BLaER1 (cell line): ENCODE measurements around the gene EHMT2.
A peak's percentile ranks its signal among the peaks of the same experiment; 100 is the strongest.
"Not testable (repeated sequence)": the region's sequence is repeated elsewhere in the genome, so short reads cannot be mapped to it uniquely, and the experiment has no call there.

ENCODE experiments used
- H3K27ac ChIP-seq: shearing (Covaris generic); formaldehyde crosslinking; 2 replicates; pipeline ENCODE4 v1.8.1; 2022
- H3K27me3 ChIP-seq: shearing (Covaris generic); formaldehyde crosslinking; 2 replicates; pipeline ENCODE4 v1.8.1; 2022
- H3K36me3 ChIP-seq: shearing (Covaris generic); formaldehyde crosslinking; 2 replicates; pipeline ENCODE4 v1.8.1; 2022
- H3K4me1 ChIP-seq: shearing (Covaris generic); formaldehyde crosslinking; 2 replicates; pipeline ENCODE4 v1.8.1; 2022
- H3K4me2 ChIP-seq: shearing (Covaris generic); formaldehyde crosslinking; 2 replicates; pipeline ENCODE4 v1.8.1; 2022
- H3K4me3 ChIP-seq: shearing (Covaris generic); formaldehyde crosslinking; 2 replicates; pipeline ENCODE4 v1.8.1; 2022
- H3K9ac ChIP-seq: shearing (Covaris generic); formaldehyde crosslinking; 2 replicates; pipeline ENCODE4 v1.8.1; 2022
- H3K9me3 ChIP-seq: shearing (Covaris generic); formaldehyde crosslinking; 2 replicates; pipeline ENCODE4 v1.8.1; 2022
- H4K20me1 ChIP-seq: shearing (Covaris generic); formaldehyde crosslinking; 2 replicates; pipeline ENCODE4 v1.8.1; 2022
- Cebpa-rat ChIP-seq: shearing (Covaris generic); IDR thresholded peaks from 2 replicates; pipeline ENCODE4 v1.8.1; 2022

The EHMT2 gene

DNA sequence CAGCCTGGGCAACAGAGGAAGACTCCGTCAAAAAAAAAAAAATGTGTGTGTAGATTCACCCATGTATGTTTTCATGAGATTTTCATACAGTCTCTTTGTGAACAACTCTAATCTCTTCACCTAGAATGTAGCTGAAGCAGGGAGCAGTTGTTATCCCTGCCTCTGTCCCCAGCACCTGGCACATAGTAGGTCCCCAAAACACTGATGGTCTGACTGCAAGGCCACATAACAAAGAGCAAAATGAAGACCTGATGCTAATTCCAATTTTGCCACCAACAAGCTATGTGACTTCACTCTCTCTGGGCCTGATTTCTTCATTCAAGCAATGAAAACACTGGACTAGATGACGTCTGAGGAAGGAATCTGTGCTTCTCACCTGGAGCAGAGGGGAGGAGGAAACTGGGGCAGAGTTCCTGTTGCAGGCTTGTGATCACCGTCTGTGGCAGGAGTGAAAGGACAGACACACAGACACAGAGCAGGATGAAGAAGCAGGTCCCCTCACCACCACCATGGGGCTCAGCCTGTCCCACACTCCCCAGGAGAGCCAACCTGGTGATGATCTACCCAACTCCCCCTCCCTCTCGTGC, 23.3 kb downstream of the EHMT2 start:
- Histone ChIP-seq H3K9me3 (no peaks in the 10 kb centered on the region), H3K9ac (no peak overlapping the region), H3K4me1 (peaks cover 34% of the 10 kb centered on the region), H3K4me3 (no peak overlapping the region), H3K27ac (no peak overlapping the region), H3K27me3 (no peaks in the 10 kb centered on the region), H4K20me1 (no peaks in the 10 kb centered on the region), H3K36me3 (peaks cover 2% of the 10 kb centered on the region; the same call in 1 of the 2 replicates), H3K4me2 (no peak overlapping the region)
- TF ChIP-seq Cebpa-rat = no peak

DNA sequence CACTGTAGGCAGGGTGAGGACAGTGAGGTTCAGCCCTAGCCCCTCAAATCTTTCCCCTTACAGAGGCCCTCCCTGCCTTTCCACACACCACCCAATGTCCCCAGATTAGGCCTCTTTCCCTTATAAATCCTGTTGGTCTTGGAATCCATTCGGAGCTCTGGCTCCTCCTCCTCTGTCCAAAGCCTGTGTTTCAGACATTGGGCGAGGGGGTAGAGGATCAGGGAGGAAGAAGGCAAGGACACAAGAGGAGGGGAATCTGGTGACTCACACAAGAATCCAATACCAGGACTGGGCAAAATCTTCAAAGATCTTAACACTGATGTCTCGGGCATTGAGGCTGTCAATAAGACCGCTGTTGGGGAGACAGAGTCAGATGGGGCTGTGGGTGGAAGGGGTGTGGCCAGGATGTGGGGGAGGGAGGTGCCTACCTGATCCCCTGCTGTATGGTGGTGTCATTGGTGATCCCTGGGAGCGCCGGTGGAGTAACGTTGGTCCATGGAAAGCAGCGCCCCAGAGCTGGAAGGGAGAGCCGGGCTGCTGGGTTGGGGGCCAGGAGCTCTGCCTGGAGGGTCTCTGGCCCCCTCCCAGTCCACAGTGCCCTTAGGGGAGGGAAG, 26.3 kb downstream of the EHMT2 start:
- Histone ChIP-seq H3K4me3 (no peak overlapping the region), H3K36me3 (no peaks in the 10 kb centered on the region), H3K4me1 (peaks cover 44% of the 10 kb centered on the region), H3K27me3 (no peaks in the 10 kb centered on the region), H4K20me1 (no peaks in the 10 kb centered on the region), H3K9me3 (no peaks in the 10 kb centered on the region), H3K9ac (no peak overlapping the region), H3K4me2 (peak overlapping the region; percentile 60), H3K27ac (peak overlapping the region; percentile 19; the same call in 1 of the 2 replicates)
- TF ChIP-seq Cebpa-rat = no peak

DNA sequence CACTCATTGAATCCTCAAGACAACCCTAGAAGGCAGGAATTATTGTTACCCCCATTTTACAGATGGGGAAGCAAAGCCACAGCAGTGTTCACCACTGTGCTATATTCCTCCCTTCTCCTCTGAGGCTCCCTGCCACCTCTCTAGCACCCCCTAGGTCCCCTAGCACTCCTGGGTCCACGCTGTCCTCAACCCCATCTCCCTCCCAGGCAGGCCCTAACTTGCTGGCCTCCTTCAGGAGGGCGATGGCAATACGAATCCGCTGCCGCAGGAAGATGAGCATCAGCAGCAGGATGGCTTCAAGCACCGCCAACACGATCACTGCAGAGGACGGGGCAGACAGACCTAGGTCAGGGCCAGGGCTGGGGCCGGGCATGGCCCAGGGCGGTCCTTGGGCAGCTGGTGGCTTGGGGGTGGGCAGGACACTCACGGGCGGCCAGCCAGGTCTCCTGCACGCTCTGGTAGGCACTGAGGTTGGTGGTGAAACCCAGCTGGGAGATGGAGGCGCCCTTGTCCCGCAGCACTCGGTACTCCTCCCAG, 27.0 kb downstream of the EHMT2 start:
- H3K4me1 ChIP-seq = peaks cover 51% of the 10 kb centered on the region
- H3K4me2 ChIP-seq = peak overlapping the region; percentile 60
- TF ChIP-seq Cebpa-rat = no peak
- H3K27me3 ChIP-seq = no peaks in the 10 kb centered on the region
- H3K9ac ChIP-seq = no peak overlapping the region
- no peaks in the 10 kb centered on the region for H3K36me3 ChIP-seq
- H3K4me3 ChIP-seq = no peak overlapping the region
- peak overlapping the region; percentile 19; the same call in 1 of the 2 replicates for H3K27ac ChIP-seq
- H3K9me3 ChIP-seq = no peaks in the 10 kb centered on the region
- no peaks in the 10 kb centered on the region for H4K20me1 ChIP-seq

DNA sequence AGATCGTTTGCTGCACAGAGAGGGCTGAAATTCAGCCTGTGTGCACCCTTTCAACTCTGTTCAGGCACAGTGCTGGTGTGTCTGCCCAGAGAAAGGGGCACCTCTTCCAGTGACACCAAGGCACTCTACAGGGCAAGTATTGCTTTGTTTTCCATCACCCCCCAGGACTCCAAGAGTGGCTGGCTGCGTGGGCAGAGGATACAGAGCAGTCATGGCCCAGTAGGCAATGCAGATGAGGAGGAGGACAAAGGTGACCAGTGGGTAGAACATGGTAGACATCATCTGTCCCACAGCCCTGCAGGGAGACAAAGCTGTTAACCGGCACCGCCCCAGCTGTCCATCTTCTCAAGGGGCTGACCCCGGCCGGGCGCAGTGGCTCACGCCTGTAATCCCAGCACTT, 28.2 kb downstream of the EHMT2 start:
- no peak for TF ChIP-seq Cebpa-rat
- Histone ChIP-seq H3K36me3 (no peaks in the 10 kb centered on the region), H3K27me3 (no peaks in the 10 kb centered on the region), H3K9me3 (no peaks in the 10 kb centered on the region), H3K4me3 (no peak overlapping the region), H3K4me1 (peaks cover 54% of the 10 kb centered on the region), H3K9ac (no peak overlapping the region), H3K4me2 (peak overlapping the region; percentile 60), H3K27ac (no peak overlapping the region), H4K20me1 (no peaks in the 10 kb centered on the region)

DNA sequence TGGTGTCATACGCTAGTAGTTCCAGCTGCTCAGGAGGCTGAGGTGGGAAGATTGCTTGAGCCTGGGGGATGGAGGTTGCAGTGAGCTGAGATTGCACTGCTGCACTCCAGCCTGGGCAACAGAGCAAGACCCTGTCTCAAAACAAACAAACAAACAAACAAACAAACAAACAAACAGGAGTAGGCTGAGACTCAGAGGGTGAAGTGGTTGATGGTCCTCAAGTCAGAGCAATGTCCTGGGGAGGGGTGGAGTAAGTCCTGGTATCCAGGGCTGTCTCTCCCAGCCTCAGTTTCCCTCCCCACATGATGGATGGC, 28.9 kb downstream of the EHMT2 start:
- not testable (repeated sequence) for H3K36me3 ChIP-seq, H4K20me1 ChIP-seq, H3K9me3 ChIP-seq, H3K27me3 ChIP-seq, H3K9ac ChIP-seq, H3K27ac ChIP-seq, H3K4me3 ChIP-seq
- Histone ChIP-seq H3K4me1 (peaks cover 53% of the 10 kb centered on the region), H3K4me2 (peak overlapping the region; percentile 60; the same call in 1 of the 2 replicates)

DNA sequence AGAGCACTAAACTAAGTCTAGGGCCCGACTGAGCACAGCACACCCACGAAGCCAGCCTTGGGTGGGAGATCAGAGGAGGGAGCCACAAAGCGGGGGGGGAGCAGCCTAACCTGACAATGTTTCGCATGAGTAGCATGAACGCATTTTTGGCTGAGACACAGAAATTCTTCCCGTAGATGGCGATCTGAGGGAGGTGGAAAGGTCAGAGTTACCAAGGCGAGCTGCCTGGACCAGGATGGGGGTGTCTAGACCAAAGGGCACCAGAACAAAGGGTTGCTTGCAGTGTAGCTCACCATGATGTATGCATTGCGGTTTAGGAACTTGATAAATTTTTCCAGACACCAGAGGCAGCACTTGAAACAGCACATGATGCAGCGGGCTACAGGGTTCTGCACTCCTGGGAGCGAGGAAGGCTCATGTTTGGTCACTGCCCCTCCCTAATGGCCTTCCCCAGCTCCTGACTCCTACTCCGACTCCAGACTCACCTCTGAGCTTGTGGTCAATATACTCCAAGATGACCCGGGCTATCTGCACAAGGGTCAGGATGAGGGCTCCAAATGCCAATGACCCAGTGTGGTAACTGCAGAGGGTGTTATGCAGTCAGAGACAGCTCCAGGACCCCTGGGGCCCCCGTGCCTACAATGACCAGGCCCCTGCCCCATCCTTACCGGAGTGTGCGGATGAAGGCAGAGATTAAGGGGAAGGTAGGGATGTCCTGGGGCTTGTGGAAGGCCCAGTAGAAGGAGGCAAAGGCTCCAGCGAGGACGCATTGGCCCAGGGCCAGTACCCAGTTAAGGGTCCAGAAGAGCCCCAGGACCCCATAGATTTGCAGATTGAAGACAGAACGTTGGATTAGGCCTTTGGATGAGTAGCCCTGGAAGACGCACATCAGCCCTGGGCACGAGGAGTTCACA, 32.0 kb downstream of the EHMT2 start:
- Histone ChIP-seq H3K36me3 (peaks cover 3% of the 10 kb centered on the region; the same call in 1 of the 2 replicates), H3K27ac (0 out of 2 replicates have a peak overlapping the region, but pooled peaks have one; percentile 84), H3K4me2 (peak overlapping the region; percentile 92)

DNA sequence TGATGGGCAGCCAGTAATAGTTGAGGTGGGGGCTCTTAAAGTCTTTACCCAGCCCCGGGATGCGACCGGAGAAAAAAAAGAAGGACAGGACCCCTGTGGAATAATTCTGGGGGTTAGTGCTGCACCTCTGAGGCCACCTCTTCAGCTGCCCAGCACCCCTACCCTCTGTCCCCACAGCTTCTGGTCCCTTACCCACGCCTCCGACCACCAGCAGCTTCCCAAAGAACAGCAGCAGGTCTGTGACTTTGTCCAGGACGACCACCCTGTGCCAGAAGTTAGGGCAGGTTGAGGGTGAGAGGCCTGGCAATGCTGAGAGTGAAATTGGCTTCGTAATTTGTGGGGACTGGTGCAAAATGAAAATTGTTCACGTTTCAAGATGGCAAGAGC, 32.7 kb downstream of the EHMT2 start:
- peak overlapping the region; percentile 82 for H3K9ac ChIP-seq
- no peak for TF ChIP-seq Cebpa-rat
- no peaks in the 10 kb centered on the region for H3K9me3 ChIP-seq
- peaks cover 10% of the 10 kb centered on the region for H3K36me3 ChIP-seq
- peak overlapping the region; percentile 84 for H3K27ac ChIP-seq
- no peaks in the 10 kb centered on the region for H3K27me3 ChIP-seq
- peak overlapping the region; percentile 92 for H3K4me2 ChIP-seq
- H3K4me1 ChIP-seq = peaks cover 53% of the 10 kb centered on the region
- H4K20me1 ChIP-seq = no peaks in the 10 kb centered on the region
- peak overlapping the region; percentile 79; the same call in 1 of the 2 replicates for H3K4me3 ChIP-seq

More for the DNA sequence above, 32.0 kb downstream of the EHMT2 start:
- no peaks in the 10 kb centered on the region for H4K20me1 ChIP-seq
- H3K4me3 ChIP-seq = no peak overlapping the region
- no peaks in the 10 kb centered on the region for H3K9me3 ChIP-seq
- no peak for TF ChIP-seq Cebpa-rat
- H3K4me1 ChIP-seq = peaks cover 59% of the 10 kb centered on the region
- H3K27me3 ChIP-seq = no peaks in the 10 kb centered on the region
- peak overlapping the region; percentile 82 for H3K9ac ChIP-seq

DNA sequence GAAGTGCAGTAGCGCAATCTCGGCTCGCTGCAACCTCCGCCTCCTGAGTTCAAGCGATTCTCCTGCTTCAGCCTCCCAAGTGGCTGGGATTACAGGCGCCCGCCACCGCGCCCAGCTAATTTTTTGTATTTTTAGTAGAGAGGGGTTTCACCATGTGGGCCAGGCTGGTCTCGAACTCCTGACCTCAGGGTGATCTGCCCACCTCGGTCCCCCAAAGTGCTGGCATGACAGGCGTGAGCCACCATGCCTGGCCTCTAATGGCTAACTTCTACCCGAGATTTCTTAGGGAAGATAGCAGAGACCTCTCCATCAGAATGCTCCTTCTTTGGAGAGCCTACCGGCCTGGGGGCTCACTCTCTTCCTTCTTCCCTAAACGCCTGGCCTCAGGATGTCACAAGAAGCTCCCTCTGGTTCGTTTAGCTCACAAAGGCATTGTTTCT, 33.4 kb downstream of the EHMT2 start:
- Histone ChIP-seq H3K4me3 (peak overlapping the region; percentile 79), H3K9ac (peak overlapping the region; percentile 82), H3K4me1 (peaks cover 46% of the 10 kb centered on the region), H3K27ac (peak overlapping the region; percentile 84), H3K36me3 (peaks cover 16% of the 10 kb centered on the region), H3K4me2 (peak overlapping the region; percentile 92)
- not testable (repeated sequence) for H3K27me3 ChIP-seq, H4K20me1 ChIP-seq, H3K9me3 ChIP-seq

DNA sequence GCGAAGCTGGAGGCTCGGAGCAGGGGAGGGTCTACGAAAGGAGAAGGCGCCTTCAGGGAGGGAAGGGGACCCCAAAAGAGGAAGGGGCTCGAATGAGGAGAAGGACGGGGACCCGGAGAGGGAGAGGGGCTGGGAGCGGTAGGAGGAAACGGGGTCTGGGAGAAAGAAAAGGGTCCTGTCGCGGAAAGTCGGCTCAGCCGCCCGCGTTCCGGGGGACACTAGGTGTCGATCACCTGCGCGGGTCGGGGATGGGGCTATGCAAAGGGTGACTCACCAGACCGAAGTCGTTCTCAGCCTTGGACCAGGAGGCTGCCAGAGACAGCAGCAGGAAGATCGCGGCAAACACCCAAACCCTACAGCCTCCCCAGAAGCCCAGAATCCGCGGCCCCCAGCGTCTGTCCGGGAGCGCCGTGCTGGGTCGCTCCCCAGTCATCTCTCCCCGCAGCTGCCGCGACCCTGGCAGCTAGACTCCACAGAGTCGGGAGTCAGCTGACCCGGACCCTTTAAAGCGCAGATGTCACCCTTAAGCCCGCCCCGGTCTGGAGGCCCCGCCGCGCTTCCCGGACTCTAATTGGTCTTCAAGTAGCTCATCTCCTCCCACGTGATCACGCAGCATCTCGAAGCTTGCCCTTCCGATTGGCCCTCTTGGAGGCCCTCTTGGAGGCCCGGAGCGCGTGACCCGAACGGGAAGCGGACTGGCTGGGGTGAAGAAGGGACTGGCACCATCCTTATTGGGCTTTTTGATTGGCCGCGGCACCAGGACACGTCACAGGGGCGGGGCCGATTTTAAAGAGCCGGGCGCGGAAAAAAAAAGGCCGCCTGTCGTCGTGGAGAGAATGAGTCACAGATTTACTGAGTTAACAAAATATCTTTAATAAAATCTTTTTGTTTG, 34.9 kb downstream of the EHMT2 start, which contains the start of gene NEU1:
Gene NEU1 (minus strand): TSS at position 478 of the 892 bp plus-strand sequence. CDS start 45 bp downstream, at position 433.
- Histone ChIP-seq H3K36me3 (peaks cover 27% of the 10 kb centered on the region), H3K4me1 (peaks cover 36% of the 10 kb centered on the region), H3K4me3 (peak within 1 kb of the TSS; percentile 79), H3K4me2 (peak within 1 kb of the TSS; percentile 99), H3K9me3 (no peaks in the 10 kb centered on the region), H4K20me1 (no peaks in the 10 kb centered on the region), H3K27ac (peak within 1 kb of the TSS; percentile 84), H3K27me3 (no peaks in the 10 kb centered on the region), H3K9ac (peak within 1 kb of the TSS; percentile 82)
- no peak for TF ChIP-seq Cebpa-rat
